ENCODE results near the gene MRTFA.
"Not testable (repeated sequence)": the region's sequence is repeated elsewhere in the genome, so short reads cannot be mapped to it uniquely, and the experiment has no call there.

MRTFA gene

GRCh38 chr22:40595497-40596234 is 40.9 kb downstream of the MRTFA start:
- no peak for DNase-seq
- no peak for ATAC-seq

GRCh38 chr22:40594924-40595323 is 41.6 kb downstream of the MRTFA start:
- no peak for DNase-seq
- no peak for ATAC-seq

DNA sequence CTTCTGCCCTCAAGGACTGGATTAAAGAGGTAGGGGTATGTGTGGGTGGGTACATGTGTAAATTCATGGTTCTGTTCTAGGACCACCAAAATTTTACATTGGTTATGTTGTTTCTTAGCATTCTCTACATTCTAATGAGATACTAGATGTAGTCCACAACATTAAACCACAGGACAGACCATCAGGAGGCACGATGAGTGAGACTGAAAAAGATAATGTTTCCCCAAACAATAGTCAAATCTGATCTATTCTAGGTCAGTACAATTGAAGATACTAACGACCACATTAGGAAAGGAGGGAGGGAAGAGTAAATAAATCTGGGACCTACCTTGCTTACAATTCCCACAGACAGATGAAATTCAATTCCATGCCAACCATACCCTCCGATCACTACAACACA is 42.2 kb downstream of the MRTFA start:
- no peak for ATAC-seq

GRCh38 chr22:40593460-40594273 is 42.9 kb downstream of the MRTFA start:
- ATAC-seq (no peak), DNase-seq (no peak)

More for the DNA sequence above, 42.2 kb downstream of the MRTFA start:
- DNase-seq: no peak

DNA sequence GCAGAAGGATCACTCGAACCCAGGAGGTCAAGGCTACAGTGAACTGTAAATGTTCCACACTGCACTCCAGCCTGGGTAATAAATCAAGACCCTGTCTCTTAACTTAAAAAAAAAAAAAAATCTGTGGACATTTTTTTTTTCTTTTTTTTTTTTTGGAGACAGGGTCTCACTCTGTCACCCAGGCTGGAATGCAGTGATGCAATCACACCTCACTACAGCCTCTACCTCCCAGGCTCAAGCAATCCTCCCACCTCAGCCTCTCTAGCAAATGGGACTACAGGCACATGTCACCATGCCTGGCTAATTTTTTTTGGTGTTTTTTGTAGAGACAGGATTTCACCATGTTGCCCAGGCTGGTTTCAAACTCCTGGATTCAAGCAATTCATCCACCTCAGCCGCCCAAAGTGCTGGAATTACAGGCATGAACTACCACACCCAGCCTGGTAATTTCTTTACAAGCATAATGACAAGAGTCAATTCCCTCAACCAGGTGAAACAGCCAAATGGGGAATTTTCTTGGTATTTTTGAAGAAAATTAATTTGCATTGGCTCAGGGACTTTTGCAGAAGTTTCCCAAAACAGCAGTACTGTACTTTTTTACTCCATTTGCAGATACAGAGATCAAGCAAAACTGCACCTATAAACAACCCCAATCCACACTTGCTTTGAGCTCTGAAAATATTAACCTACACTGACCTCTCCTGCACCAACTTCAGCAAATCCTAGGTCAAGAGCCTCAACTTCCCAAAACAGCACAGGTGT is 44.0 kb downstream of the MRTFA start:
- DNase-seq: no peak

GRCh38 chr22:40588726-40589125 is 47.8 kb downstream of the MRTFA start:
- no peak for DNase-seq
- no peak for ATAC-seq

More for the DNA sequence above, 44.0 kb downstream of the MRTFA start:
- ATAC-seq: no peak

- DNase-seq (no peak), ATAC-seq (no peak)
Measured at GRCh38 chr22:40586781-40587180, 49.7 kb downstream of the MRTFA start.

DNA sequence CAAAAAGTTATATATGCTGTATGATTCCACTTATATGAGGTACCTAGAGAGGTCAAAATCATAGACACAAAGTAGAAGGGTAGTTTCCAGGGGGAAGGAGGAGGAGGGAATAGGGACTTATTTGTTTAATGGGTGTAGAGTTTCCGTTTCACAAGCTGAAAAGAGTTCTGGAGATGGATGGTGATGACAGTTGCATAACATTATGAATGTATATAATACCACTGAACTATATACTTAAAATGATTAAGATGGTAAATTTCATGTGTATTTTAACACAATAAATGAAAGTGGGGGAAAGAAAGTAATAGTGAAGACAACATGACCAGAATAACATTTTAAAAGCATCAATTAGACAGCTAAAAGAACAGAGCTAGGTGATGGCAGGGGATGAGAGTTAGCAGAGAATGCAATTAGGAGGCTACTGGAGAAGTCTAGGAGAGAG is 51.2 kb downstream of the MRTFA start:
- DNase-seq (no peak), ATAC-seq (no peak)

DNA sequence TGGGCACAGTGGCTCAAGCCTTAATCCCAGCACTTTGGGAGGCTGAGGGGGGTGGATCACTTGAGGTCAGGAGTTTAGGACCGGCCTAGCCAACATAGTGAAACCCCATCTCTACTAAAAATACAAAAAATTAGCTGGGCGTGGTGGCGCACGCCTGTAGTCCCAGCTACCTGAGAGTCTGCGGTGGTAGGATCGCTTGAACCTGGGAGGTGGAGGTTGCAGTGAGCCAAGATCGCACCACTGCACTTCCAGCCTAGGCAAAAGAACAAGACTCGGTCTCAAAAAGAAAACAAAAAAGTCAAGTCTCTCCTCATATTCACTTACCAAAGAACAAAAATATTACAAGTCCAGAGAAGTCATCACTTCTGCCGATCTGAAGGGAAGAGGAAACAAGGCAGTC is 51.8 kb downstream of the MRTFA start:
- DNase-seq, ATAC-seq: not testable (repeated sequence)

- peak; percentile 75 for ATAC-seq
- no peak for DNase-seq
Measured at GRCh38 chr22:40583053-40583741, 53.3 kb downstream of the MRTFA start.

DNA sequence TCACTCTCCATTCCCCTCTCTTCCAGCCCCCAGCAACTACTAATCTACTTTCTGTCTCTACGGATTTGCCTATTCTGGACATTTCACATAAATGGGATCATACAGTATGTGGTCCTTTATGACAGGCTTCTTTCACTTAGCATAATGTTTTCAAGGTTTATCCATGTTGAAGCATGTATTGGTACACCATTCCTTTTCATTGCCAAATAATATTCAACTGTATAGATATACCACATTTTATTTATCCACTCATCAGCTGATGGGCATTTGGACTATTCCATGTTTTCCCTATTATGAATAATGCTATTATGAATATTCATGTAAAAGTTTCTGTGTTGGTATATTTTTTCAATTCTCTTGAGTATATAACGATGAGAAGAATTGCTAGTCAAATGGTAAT is 54.5 kb downstream of the MRTFA start:
- no peak for ATAC-seq

GRCh38 chr22:40580631-40581030 is 55.9 kb downstream of the MRTFA start:
- ATAC-seq (no peak), DNase-seq (no peak)

More for the DNA sequence above, 54.5 kb downstream of the MRTFA start:
- DNase-seq: no peak

- ATAC-seq: peak; percentile 68
Measured at GRCh38 chr22:40578171-40578570, 58.3 kb downstream of the MRTFA start.

DNA sequence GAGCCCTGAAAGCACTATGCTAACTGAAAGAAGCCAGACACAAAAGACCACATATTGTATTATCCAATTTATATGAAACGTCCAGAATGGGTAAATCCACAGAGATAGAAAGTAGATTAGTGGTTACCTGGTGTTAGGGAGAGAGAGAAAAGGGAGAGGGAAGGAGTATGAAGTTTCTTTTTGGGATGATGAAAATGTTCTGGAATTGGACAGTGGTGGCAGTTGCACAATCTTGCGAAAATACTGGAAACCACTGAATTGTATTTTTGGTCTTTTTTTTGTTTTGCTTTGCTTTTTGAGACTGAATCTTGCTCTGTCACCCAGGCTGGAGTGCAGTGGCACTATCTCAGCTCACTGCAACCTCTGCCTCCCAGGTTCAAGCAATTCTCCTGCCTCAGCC is 63.5 kb downstream of the MRTFA start:
- ATAC-seq: no peak
- DNase-seq: no peak

More at GRCh38 chr22:40578171-40578570, 58.3 kb downstream of the MRTFA start:
- no peak for DNase-seq

DNA sequence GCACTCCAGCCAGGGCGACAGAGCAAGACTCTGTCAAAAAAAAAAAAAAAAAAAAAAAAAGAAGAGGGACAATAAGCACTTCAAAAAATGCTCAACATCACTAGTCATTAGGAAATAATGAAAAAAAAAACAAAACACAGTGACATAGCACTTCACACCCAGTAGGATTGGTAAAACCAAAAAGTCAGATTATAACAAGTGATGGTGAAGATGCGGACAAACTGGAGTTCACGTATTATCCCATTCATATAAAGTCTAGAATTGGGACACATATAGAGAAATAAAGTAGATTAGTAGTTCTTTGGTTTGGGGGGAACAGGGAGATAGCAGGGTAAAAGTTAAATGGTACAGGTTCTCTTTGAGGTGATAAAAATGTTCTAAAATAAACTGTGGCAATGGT is 64.6 kb downstream of the MRTFA start:
- ATAC-seq (no peak), DNase-seq (no peak)

DNA sequence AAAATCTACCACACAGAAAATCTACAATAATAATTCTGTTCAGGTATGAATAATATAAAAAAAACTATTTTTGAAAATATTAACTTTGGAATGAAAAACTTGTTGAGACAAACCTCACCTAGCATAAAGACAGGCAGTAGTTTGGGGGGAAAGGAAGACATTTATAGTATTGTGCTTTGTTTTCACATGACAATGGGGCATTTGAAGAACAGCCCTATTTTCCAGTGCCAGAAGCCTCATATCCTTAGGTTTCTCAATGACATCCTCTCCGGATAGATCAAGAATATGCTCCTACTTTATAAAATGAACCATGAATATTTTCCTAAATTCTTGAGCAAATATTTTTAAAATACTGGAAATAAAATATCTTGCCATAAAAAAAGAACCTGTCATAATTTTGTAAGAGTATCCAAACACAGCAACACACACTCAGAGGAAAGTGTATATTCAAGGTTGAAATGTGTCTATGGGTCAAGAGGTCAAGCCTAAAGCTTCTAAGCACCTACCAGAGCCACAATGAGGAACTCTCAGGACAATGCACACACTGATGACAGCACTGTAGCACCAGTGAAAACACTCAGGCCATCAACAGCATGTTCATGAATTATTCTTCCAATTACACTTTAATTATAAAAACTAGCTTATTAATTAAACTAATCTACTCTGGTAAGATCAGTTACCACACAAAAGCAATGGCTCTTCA is 68.7 kb downstream of the MRTFA start:
- DNase-seq: no peak
- no peak for ATAC-seq

DNA sequence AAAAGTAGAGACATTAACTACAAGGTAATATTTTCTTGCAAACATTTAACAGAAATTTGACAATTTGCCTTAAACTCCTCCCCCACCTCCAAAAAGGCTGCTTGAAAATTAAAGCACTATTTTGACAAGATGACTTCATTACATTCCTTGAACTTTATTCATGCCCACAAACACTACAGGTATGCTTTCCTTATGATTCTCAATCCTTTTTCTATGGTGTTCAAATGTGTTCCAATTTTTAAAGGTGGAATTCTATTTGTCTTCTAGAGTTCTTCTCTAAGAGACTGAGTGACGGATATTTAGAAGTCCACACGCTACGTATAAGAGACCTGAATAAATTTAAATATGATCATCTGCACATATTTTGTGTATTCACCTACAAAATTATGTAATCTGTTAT is 69.4 kb downstream of the MRTFA start:
- DNase-seq (no peak), ATAC-seq (no peak)

DNA sequence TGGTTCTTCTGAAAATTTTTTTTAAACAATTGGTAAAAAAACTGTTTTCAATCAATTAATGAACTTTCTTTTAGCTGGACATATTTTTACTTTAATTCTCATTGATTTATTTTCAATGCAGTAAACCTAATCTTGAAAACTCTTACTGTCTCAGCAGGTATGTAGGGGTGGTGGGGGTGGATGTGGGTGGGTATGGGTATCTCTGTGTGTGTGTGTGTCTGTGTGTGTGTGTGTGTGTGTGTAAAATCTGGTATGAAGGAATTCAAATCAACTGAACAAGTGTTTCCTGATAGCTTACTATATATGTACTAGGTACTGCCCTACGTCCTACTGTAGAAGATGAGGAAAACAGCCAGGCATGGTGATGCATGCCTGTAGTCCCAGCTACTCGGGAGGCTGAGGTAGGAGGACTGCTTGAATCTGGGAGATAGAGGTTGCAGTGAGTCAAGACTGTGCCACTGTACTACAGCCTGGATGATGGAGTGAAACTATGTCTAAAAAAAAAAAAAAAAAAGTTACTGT is 75.5 kb downstream of the MRTFA start:
- DNase-seq: no peak
- ATAC-seq: no peak

- ATAC-seq (no peak), DNase-seq (no peak)
Measured at GRCh38 chr22:40560551-40560950, 76.0 kb downstream of the MRTFA start.

DNA sequence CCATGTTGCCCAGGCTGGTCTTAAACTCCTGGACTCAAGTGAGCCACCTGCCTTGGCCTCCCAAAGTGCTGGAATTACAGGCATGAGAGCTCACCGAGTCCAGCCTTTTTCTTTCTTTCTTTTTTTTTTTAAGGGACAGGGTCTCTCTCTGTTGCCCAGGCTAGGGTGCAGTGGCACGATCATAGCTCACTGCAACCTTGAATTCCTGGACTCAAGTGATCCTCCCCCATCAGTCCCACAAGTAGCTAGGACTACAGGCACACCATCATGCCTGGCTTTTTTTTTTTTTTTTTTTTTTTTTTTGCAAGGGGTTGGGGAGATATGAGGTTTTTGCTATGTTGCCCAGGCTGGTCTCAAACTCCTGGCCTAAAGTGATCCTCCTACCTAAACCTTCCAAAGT is 78.5 kb downstream of the MRTFA start:
- ATAC-seq: no peak
- no peak for DNase-seq

DNA sequence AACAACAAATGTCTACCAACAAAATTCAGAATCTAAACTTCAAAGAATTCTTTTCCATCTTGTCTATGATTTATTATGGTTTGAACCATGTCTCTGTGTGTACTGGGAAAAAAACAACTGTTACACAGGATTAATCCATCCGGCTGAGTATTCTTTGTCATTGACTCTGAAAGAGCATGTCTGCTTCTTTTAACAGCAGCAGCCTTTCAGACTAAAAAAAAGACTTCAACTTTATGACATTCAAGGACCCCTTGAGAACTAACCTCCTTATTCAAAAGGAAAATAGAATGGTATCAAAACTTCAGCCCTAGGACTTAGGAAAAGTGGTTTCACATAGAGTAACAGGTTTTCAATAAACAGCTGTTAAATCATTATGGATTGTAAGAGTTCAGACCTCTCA is 79.9 kb downstream of the MRTFA start:
- no peak for ATAC-seq
- no peak for DNase-seq
